H9 (cell line): ENCODE data around the gene SIL1. TPM values are rescaled to one million over a fixed set of nuclear protein-coding genes. Genes with fewer than 3 reads are reported as not detected.

ENCODE experiments used
- DNase-seq: peaks from one replicate; pipeline ENCODE4 v3.0.0-alpha.2; 2017
- H2AFZ ChIP-seq: one replicate; pipeline ENCODE4 v1.6.1; 2013; ENCODE audit warnings: mild to moderate bottlenecking, low read length, control low read depth, moderate library complexity
- H2AK5ac ChIP-seq: 2 replicates; pipeline ENCODE4 v1.6.1; 2013; ENCODE audit warnings: low read length, control low read depth, mixed read lengths; ENCODE audit not compliant: insufficient read length
- H2BK120ac ChIP-seq: one replicate; pipeline ENCODE4 v1.6.1; 2013; ENCODE audit warnings: low read depth, mild to moderate bottlenecking, low read length, control low read depth, inconsistent platforms; ENCODE audit not compliant: poor library complexity, severe bottlenecking
- H2BK12ac ChIP-seq: 2 replicates; pipeline ENCODE4 v1.6.1; 2013; ENCODE audit warnings: low read length, control low read depth, mixed read lengths, low read depth; ENCODE audit not compliant: insufficient read length
- H2BK15ac ChIP-seq: 2 replicates; pipeline ENCODE4 v1.6.1; 2013; ENCODE audit warnings: low read depth, low read length, control low read depth
- H2BK20ac ChIP-seq: one replicate; pipeline ENCODE4 v1.6.1; 2013; ENCODE audit warnings: low read depth, mild to moderate bottlenecking, low read length, control low read depth, inconsistent platforms; ENCODE audit not compliant: poor library complexity, severe bottlenecking
- H2BK5ac ChIP-seq: 2 replicates; pipeline ENCODE4 v1.6.1; 2013; ENCODE audit warnings: low read length, control low read depth, mixed read lengths; ENCODE audit not compliant: insufficient read length
- H3K14ac ChIP-seq: 2 replicates; pipeline ENCODE4 v1.6.1; 2013; ENCODE audit warnings: low read length, control low read depth; ENCODE audit not compliant: insufficient read depth
- H3K18ac ChIP-seq: 2 replicates; pipeline ENCODE4 v1.6.1; 2013; ENCODE audit warnings: low read depth, mild to moderate bottlenecking, mixed read lengths, low read length, control low read depth; ENCODE audit not compliant: insufficient read length
- H3K23ac ChIP-seq: 2 replicates; pipeline ENCODE4 v1.6.1; 2013; ENCODE audit warnings: low read length, control low read depth, mixed read lengths, low read depth; ENCODE audit not compliant: insufficient read length
- H3K23me2 ChIP-seq: 2 replicates; pipeline ENCODE4 v1.6.1; 2013; ENCODE audit warnings: low read depth, mild to moderate bottlenecking, mixed read lengths, low read length, control low read depth; ENCODE audit not compliant: insufficient read length, poor library complexity, severe bottlenecking
- H3K27ac ChIP-seq: 2 replicates; pipeline ENCODE4 v1.5.1; 2013; ENCODE audit warnings: low read length, control low read depth, mixed read lengths, low read depth; ENCODE audit not compliant: insufficient read length
- H3K27me3 ChIP-seq: 2 replicates; pipeline ENCODE4 v1.6.1; 2013; ENCODE audit warnings: low read length, control low read depth, inconsistent platforms; ENCODE audit not compliant: insufficient read depth
- H3K4ac ChIP-seq: 2 replicates; pipeline ENCODE4 v1.6.1; 2013; ENCODE audit warnings: low read depth, mild to moderate bottlenecking, control low read depth, inconsistent platforms, low read length, moderate library complexity
- H3K4me1 ChIP-seq: 2 replicates; pipeline ENCODE4 v1.6.1; 2013; ENCODE audit warnings: low read length, control low read depth, inconsistent platforms; ENCODE audit not compliant: insufficient read depth
- H3K4me2 ChIP-seq: 2 replicates; pipeline ENCODE4 v1.6.1; 2013; ENCODE audit warnings: low read length, control low read depth, mixed read lengths; ENCODE audit not compliant: insufficient read length, insufficient read depth
- H3K56ac ChIP-seq: 2 replicates; pipeline ENCODE4 v1.6.1; 2013; ENCODE audit warnings: low read depth, mild to moderate bottlenecking, mixed read lengths, low read length, control low read depth; ENCODE audit not compliant: insufficient read length
- H3K79me1 ChIP-seq: 2 replicates; pipeline ENCODE4 v1.6.1; 2013; ENCODE audit warnings: low read depth, mild to moderate bottlenecking, moderate library complexity, low read length, control low read depth, inconsistent platforms; ENCODE audit not compliant: insufficient read depth, poor library complexity, severe bottlenecking
- H3K79me2 ChIP-seq: 2 replicates; pipeline ENCODE4 v1.6.1; 2013; ENCODE audit warnings: low read length, control low read depth, inconsistent platforms; ENCODE audit not compliant: insufficient read depth
- H3K9ac ChIP-seq: 2 replicates; pipeline ENCODE4 v1.6.1; 2013; ENCODE audit warnings: low read length, control low read depth, mixed read lengths; ENCODE audit not compliant: insufficient read length; ENCODE audit errors: extremely low read depth
- H3K9me3 ChIP-seq: one replicate; pipeline ENCODE4 v1.6.1; 2013; ENCODE audit warnings: low read depth, low read length, inconsistent platforms; ENCODE audit not compliant: control insufficient read depth
- H3T11ph ChIP-seq: one replicate; pipeline ENCODE4 v1.6.1; 2013; ENCODE audit warnings: mild to moderate bottlenecking, low read length, control low read depth, inconsistent platforms
- H4K20me1 ChIP-seq: one replicate; pipeline ENCODE4 v1.6.1; 2013; ENCODE audit not compliant: control insufficient read depth, insufficient read length, insufficient read depth
- H4K5ac ChIP-seq: 2 replicates; pipeline ENCODE4 v1.6.1; 2013; ENCODE audit warnings: low read depth, mild to moderate bottlenecking, mixed read lengths, low read length, control low read depth; ENCODE audit not compliant: insufficient read length
- H4K8ac ChIP-seq: replicated peaks from 2 replicates; pipeline ENCODE4 v1.6.1; 2013; ENCODE audit warnings: low read length, control low read depth, mixed read lengths, low read depth; ENCODE audit not compliant: insufficient read length
- H4K91ac ChIP-seq: 2 replicates; pipeline ENCODE4 v1.6.1; 2013; ENCODE audit warnings: low read depth, mild to moderate bottlenecking, moderate library complexity, mixed read lengths, low read length, control low read depth; ENCODE audit not compliant: insufficient read length
- H3K27ac Mint-ChIP-seq, 3 experiments: 2 replicates in 2 of 3; 3 replicates in 1 of 3; pipeline ENCODE4 v1.8.0; 2020 to 2021; ENCODE audit warnings: mixed read lengths in 3 of 3, mild to moderate bottlenecking in 1 of 3, moderate library complexity in 1 of 3
- H3K27me3 Mint-ChIP-seq: 2 replicates; pipeline ENCODE4 v1.8.0; 2021; ENCODE audit warnings: low read depth, mild to moderate bottlenecking, moderate library complexity, mixed read lengths
- H3K36me3 Mint-ChIP-seq, 3 experiments: 2 replicates in 2 of 3; 3 replicates in 1 of 3; pipeline ENCODE4 v1.8.0; 2020 to 2021; ENCODE audit warnings: low read depth in 3 of 3, mixed read lengths in 3 of 3; ENCODE audit not compliant: insufficient read depth in 1 of 3
- H3K4me1 Mint-ChIP-seq, 2 experiments: 2 replicates each; pipeline ENCODE4 v1.8.0; 2020; ENCODE audit warnings: mixed read lengths in 2 of 2
- H3K4me3 Mint-ChIP-seq, 2 experiments: 2 replicates in 1 of 2; 3 replicates in 1 of 2; pipeline ENCODE4 v1.8.0; 2020 to 2021; ENCODE audit warnings: mild to moderate bottlenecking in 2 of 2, mixed read lengths in 2 of 2, moderate library complexity in 1 of 2
- H3K9me3 Mint-ChIP-seq, 2 experiments: 2 replicates in 1 of 2; 3 replicates in 1 of 2; pipeline ENCODE4 v1.8.0; 2020; ENCODE audit warnings: mild to moderate bottlenecking in 2 of 2, mixed read lengths in 2 of 2, moderate library complexity in 1 of 2
- CTCF ChIP-seq: fragments of 200-600 bp; sonication (generic); conservative IDR thresholded peaks from 3 replicates; pipeline ENCODE4 v1.8.0; 2021; ENCODE audit warnings: antibody characterized with exemption, mild to moderate bottlenecking
- WGBS: extraction: QIAGEN DNeasy Blood & Tissue Kit; methylation state at CpG from one replicate; pipeline ENCODE4 v1.1.7; 2013; ENCODE audit warnings: missing lambda C conversion rate, low lambda C conversion rate, mixed read lengths; ENCODE audit not compliant: insufficient read length; ENCODE audit errors: extremely low coverage; 5-methylcytosine and 5-hydroxymethylcytosine counted together
- total RNA-seq: library from RNA; stranded (reverse); gene quantifications from 2 replicates; pipeline ENCODE4 v1.2.1, GENCODE V29; 2021

SIL1 gene
- total RNA-seq, 1 experiment from 2014 or later = 10.6 TPM

- H2BK12ac ChIP-seq = no peak overlapping the region
- no peak overlapping the region for H2BK5ac ChIP-seq
- H3K79me1 ChIP-seq = no peaks in the 10 kb centered on the region
- TF ChIP-seq CTCF = no peak
- no peak overlapping the region for H3K4me3 Mint-ChIP-seq
- no peak for DNase-seq
- no peak overlapping the region for H2BK120ac ChIP-seq
- no peak overlapping the region for H3K4me2 ChIP-seq
- no peaks in the 10 kb centered on the region for H3K23me2 ChIP-seq
- H3K9me3 Mint-ChIP-seq = no peaks in the 10 kb centered on the region
- H4K8ac ChIP-seq = no peak overlapping the region
- no peak overlapping the region for H3K56ac ChIP-seq
- H4K91ac ChIP-seq = no peak overlapping the region
- H3K27ac Mint-ChIP-seq = no peak overlapping the region
- 0 out of 2 replicates have a peak, but pooled peaks cover 4% of the 10 kb centered on the region for H3K4me1 ChIP-seq
- no peaks in the 10 kb centered on the region for H3K9me3 ChIP-seq
- H3K27me3 ChIP-seq = no peaks in the 10 kb centered on the region
- no peaks in the 10 kb centered on the region for H3K79me2 ChIP-seq
- no peak overlapping the region for H2BK20ac ChIP-seq
- H3K27me3 Mint-ChIP-seq = no peaks in the 10 kb centered on the region; the same call in 1 of the 2 replicates
- H3K4ac ChIP-seq = no peak overlapping the region
- no peak overlapping the region for H3K9ac ChIP-seq
- no peaks in the 10 kb centered on the region for H3K36me3 Mint-ChIP-seq
- H2AFZ ChIP-seq = no peak overlapping the region
- no CpG with 5 or more reads among the region's 1 CpG for WGBS
- H4K20me1 ChIP-seq = no peaks in the 10 kb centered on the region
- no peak overlapping the region for H3K27ac ChIP-seq
- H3T11ph ChIP-seq = no peak overlapping the region
- peaks cover 16 to 33% of the 10 kb centered on the region in 2 experiments for H3K4me1 Mint-ChIP-seq
- no peak overlapping the region for H2BK15ac ChIP-seq
- no peak overlapping the region for H3K18ac ChIP-seq
- no peak overlapping the region for H4K5ac ChIP-seq
- H3K14ac ChIP-seq = no peak overlapping the region
- H3K23ac ChIP-seq = no peak overlapping the region
- H2AK5ac ChIP-seq = no peak overlapping the region
Observed at GRCh38 chr5:139063664-139064054, 134.5 kb downstream of the SIL1 start.
